DMS153 (cell line): ENCODE results near the gene C1QTNF5.

Experiments
- DNase-seq: peaks from one replicate; lab custom pipeline; 2025; lab: John Stamatoyannopoulos, UW

The C1QTNF5 gene

GRCh38 chr11:119290894-119291497 lies 49.7 kb downstream of the C1QTNF5 start:
- no peak for DNase-seq
